ENCODE results near the gene ABCB1. TPM values are rescaled to one million over a fixed set of nuclear protein-coding genes. Genes with fewer than 3 reads are reported as not detected.

ABCB1 gene
- polyA plus RNA-seq, 1 donor (not counting 4 experiments of a cell fraction or from before 2014, with no cell fraction given) = 0.13 TPM

GRCh38 chr7:87608431-87608830 is 7.7 kb upstream of the ABCB1 start:
- DNase-seq (ENCODE audit: low read depth, low spot score) (no peak), FAIRE-seq (no peak)
- no peaks in the 10 kb centered on the region for H3K36me3 ChIP-seq (ENCODE audit: control insufficient read depth in 2 of 2, extremely low read depth in 1 of 2, insufficient read depth in 2 of 2, low read length in 2 of 2)
- no peak overlapping the region for H2AFZ ChIP-seq (ENCODE audit: control insufficient read depth, low read length)
- no peaks in the 10 kb centered on the region for H3K9me1 ChIP-seq (ENCODE audit: control insufficient read depth, extremely low read depth, insufficient read depth, low read length)
- no peaks in the 10 kb centered on the region for H4K20me1 ChIP-seq (ENCODE audit: control insufficient read depth, extremely low read depth, insufficient read depth, low read length)
- H3K4me3 ChIP-seq (ENCODE audit: control insufficient read depth in 2 of 3, extremely low read depth in 1 of 3, insufficient read depth in 2 of 3, low read depth in 1 of 3, low read length in 3 of 3) = no peak overlapping the region
- H3K4me2 ChIP-seq (ENCODE audit: control insufficient read depth, extremely low read depth, insufficient read depth, low read depth, low read length) = no peak overlapping the region
- H3K79me2 ChIP-seq (ENCODE audit: control insufficient read depth, insufficient read depth, low read length) = no peaks in the 10 kb centered on the region
- H3K27me3 ChIP-seq (ENCODE audit: control insufficient read depth, extremely low read depth, insufficient read depth, low read length) = no peaks in the 10 kb centered on the region
- no peaks in the 10 kb centered on the region for H3K9me3 ChIP-seq (ENCODE audit: control insufficient read depth, low read depth, low read length)
- H3K27ac ChIP-seq (ENCODE audit: control insufficient read depth, insufficient read depth, low read length) = no peak overlapping the region
- dilution Hi-C loops (cut with MboI; ENCODE audit: extremely low pct_ligation_motif_present, low sequenced_read_pairs) = no loop called here
- H3K9ac ChIP-seq (ENCODE audit: control insufficient read depth, extremely low read depth, insufficient read depth, low read length) = no peak overlapping the region
- no peak for TF ChIP-seq EZH2 (IDR thresholded peaks at IDR 0.05; ENCODE audit: low read length)
- no peak for TF ChIP-seq CTCF (optimal IDR thresholded peaks at IDR 0.05 in 1 of 3, IDR thresholded peaks at IDR 0.05 in 1 of 3, conservative IDR thresholded peaks at IDR 0.05 in 1 of 3; ENCODE audit: extremely low read depth in 1 of 3, insufficient read depth in 2 of 3, low read length in 3 of 3)
- H3K4me1 ChIP-seq (ENCODE audit: control insufficient read depth, extremely low read depth, insufficient read depth, low read length) = no peaks in the 10 kb centered on the region

GRCh38 chr7:87604264-87604663 is 3.6 kb upstream of the ABCB1 start:
- H3K36me3 ChIP-seq (ENCODE audit: control insufficient read depth in 2 of 2, extremely low read depth in 1 of 2, insufficient read depth in 2 of 2, low read length in 2 of 2) = no peaks in the 10 kb centered on the region
- H3K4me1 ChIP-seq (ENCODE audit: control insufficient read depth, extremely low read depth, insufficient read depth, low read length) = peaks cover 7% of the 10 kb centered on the region
- no peaks in the 10 kb centered on the region for H3K9me3 ChIP-seq (ENCODE audit: control insufficient read depth, low read depth, low read length)
- H3K9ac ChIP-seq (ENCODE audit: control insufficient read depth, extremely low read depth, insufficient read depth, low read length) = no peak overlapping the region
- no peak overlapping the region for H3K27ac ChIP-seq (ENCODE audit: control insufficient read depth, insufficient read depth, low read length)
- DNase-seq (ENCODE audit: low read depth, low spot score) (no peak), FAIRE-seq (no peak)
- no peaks in the 10 kb centered on the region for H3K79me2 ChIP-seq (ENCODE audit: control insufficient read depth, insufficient read depth, low read length)
- peaks cover 16% of the 10 kb centered on the region for H3K27me3 ChIP-seq (ENCODE audit: control insufficient read depth, extremely low read depth, insufficient read depth, low read length)
- H2AFZ ChIP-seq (ENCODE audit: control insufficient read depth, low read length) = no peak overlapping the region
- H4K20me1 ChIP-seq (ENCODE audit: control insufficient read depth, extremely low read depth, insufficient read depth, low read length) = no peaks in the 10 kb centered on the region
- H3K9me1 ChIP-seq (ENCODE audit: control insufficient read depth, extremely low read depth, insufficient read depth, low read length) = no peaks in the 10 kb centered on the region
- TF ChIP-seq EZH2 (IDR thresholded peaks at IDR 0.05; ENCODE audit: low read length) = no peak
- TF ChIP-seq CTCF (optimal IDR thresholded peaks at IDR 0.05 in 1 of 3, IDR thresholded peaks at IDR 0.05 in 1 of 3, conservative IDR thresholded peaks at IDR 0.05 in 1 of 3; ENCODE audit: extremely low read depth in 1 of 3, insufficient read depth in 2 of 3, low read length in 3 of 3) = no peak
- dilution Hi-C loops (cut with MboI; ENCODE audit: extremely low pct_ligation_motif_present, low sequenced_read_pairs) = no loop called here
- H3K4me3 ChIP-seq (ENCODE audit: control insufficient read depth in 2 of 3, extremely low read depth in 1 of 3, insufficient read depth in 2 of 3, low read depth in 1 of 3, low read length in 3 of 3) = no peak overlapping the region
- no peak overlapping the region for H3K4me2 ChIP-seq (ENCODE audit: control insufficient read depth, extremely low read depth, insufficient read depth, low read depth, low read length)

All from keratinocyte (primary cell).